CD4-positive, alpha-beta T cell treated with Interleukin-1 beta for 1 hour (primary cell): Measurements from ENCODE around the gene ZNF391.
"Not testable (repeated sequence)": the region's sequence is repeated elsewhere in the genome, so short reads cannot be mapped to it uniquely, and the experiment has no call there.

Experiments used
- DNase-seq, 2 donors: peaks; one replicate each; pipeline ENCODE4 v3.0.0-alpha.2; 2020 to 2022

The ZNF391 gene

DNA sequence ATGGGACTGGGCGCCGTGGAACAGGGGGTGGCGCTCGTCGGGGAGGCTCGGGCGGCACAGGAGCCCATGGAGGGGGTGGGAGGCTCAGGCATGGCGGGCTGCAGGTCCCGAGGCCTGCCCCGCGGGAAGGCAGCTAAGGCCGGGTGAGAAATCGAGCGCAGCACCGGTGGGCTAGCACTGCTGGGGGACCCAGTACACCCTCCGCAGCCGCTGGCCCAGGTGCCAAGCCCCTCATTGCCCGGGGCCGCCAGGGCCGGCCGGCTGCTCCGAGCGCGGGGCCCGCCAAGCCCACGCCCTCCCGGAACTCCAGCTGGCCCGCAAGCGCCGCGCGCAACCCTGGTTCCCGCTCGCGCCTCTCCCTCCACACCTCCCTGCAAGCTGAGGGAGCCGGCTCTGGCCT is 36.3 kb downstream of the ZNF391 start:
- not testable (repeated sequence) for DNase-seq

GRCh38 chr6:27426045-27426620 is 37.6 kb downstream of the ZNF391 start:
- DNase-seq, result no peak

DNA sequence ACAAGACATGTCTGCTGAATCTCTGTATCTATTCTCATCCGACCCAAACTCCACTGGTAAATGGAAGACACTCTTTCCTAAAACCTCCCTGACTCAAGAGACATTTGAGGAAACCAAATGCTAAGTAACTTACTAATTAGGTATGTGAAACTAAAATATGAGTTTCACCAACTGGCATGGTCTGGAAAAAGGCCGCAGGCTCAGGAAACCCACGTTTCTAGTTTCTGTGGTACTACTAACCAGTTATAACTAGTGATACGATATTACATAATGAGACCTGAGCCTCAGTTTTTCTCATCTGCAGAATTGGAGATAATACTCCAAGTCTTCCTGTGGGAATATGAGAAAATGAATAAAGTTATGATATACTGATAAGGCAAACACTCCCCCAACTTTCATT is 39.9 kb downstream of the ZNF391 start:
- DNase-seq, result no peak

- no peak for DNase-seq
Measured at GRCh38 chr6:27428966-27429365, 40.4 kb downstream of the ZNF391 start.

DNA sequence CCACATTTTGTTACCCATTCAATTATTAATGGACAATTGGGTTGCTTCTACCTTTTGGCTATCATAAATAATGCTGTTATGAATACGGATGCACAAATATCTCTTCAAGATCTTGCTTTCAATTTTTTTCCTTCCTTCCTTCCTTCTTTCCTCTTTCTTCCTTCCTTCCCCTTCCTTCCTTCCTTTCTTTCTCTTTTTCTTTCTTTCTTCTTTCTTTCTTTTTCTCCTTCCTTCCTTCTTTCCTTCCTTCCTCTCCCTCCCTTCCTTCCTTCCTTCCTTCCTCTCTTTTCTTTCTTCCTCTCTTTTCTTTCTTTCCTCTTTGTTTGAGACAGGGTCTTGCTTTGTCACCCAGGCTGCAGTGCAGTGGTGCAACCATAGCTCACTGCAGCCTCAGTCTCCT is 45.2 kb downstream of the ZNF391 start:
- DNase-seq, result no peak

GRCh38 chr6:27439371-27439770 is 50.8 kb downstream of the ZNF391 start:
- no peak for DNase-seq

GRCh38 chr6:27441001-27441400 is 52.4 kb downstream of the ZNF391 start:
- DNase-seq, result no peak

- no peak for DNase-seq
Measured at GRCh38 chr6:27442932-27443331, 54.4 kb downstream of the ZNF391 start.

DNA sequence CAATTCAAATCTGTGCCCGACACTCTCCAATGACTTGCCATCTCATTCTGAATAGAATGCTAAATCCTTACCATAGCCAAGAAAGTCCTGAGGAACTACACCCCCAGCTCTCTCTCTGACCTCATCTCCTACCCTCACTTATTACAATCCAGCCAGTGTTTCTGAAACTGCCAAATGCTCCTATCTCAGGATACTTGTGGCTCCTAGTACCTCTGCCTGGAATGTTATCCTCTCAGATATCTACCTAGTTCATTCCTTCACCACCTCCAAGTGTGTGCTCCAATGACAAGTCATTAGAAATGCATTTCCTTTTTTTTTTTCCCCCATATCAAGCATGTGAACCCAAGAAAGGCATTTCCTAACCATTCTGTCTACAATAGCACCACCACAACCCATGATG is 59.9 kb downstream of the ZNF391 start:
- no peak for DNase-seq

DNA sequence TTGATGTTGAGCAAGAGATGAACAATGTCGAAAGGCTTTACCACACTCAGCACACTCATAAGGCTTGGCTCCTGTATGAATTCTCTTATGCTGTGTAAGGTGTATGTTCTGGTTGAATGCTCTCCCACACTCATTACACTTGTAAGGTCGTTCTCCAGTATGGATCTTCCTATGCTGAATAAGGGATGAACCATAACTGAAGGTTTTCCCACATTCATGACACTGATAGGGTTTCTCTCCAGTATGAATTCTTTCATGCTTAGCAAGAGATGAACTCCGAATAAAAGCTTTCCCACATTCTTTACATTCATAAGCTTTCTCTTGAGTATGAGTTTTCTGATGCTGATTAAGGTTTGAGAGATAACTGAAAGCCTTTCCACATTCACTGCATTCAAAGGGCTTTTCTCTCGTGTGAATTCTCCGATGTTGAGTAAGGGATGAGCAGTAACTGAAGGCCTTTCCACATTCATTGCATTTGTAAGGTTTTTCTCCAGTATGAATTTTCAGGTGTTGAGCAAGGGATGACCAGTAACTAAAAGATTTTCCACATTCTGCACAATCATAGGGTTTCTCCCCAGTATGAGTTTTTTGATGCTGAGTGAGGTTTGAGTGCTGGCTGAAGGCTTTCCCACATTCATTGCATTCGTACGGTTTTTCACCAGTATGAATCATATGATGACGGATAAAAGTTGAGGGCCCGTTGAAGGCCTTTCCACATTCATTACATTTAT is 63.3 kb downstream of the ZNF391 start:
- DNase-seq, result no peak

DNA sequence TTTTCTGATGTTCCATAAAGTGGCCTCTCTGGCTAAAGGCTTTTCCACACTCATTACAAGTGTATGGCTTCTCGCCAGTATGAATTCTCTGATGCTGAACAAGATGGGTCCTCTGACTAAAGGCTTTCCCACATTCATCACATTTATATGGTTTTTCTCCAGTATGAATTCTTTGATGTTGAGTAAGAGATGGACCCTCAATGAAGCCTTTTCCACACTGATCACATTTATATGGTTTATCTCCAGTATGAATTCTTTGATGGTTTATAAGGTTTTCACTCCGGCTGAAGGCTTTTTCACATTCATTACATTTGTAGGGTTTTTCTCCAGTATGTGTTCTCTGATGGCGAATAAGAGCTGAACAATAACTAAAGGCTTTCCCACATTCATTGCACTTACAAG is 63.9 kb downstream of the ZNF391 start:
- DNase-seq, result no peak
